ENCODE data around the gene DYNLT2B.
A peak's percentile ranks its signal among the peaks of the same experiment; 100 is the strongest.
"Not testable (repeated sequence)": the region's sequence is repeated elsewhere in the genome, so short reads cannot be mapped to it uniquely, and the experiment has no call there.

DYNLT2B gene

GRCh38 chr3:196323691-196324090 lies 5.7 kb upstream of the DYNLT2B start:
- H3K27ac ChIP-seq: no peak overlapping the region
- no peak for TF ChIP-seq ZFX (IDR thresholded peaks at IDR 0.05)
- no peak for TF ChIP-seq CTCF (conservative IDR thresholded peaks at IDR 0.05)

GRCh38 chr3:196323016-196323415 lies 5.0 kb upstream of the DYNLT2B start:
- no peak overlapping the region for H3K27ac ChIP-seq
- no peak for TF ChIP-seq ZFX (IDR thresholded peaks at IDR 0.05)
- TF ChIP-seq CTCF (conservative IDR thresholded peaks at IDR 0.05): no peak

DNA sequence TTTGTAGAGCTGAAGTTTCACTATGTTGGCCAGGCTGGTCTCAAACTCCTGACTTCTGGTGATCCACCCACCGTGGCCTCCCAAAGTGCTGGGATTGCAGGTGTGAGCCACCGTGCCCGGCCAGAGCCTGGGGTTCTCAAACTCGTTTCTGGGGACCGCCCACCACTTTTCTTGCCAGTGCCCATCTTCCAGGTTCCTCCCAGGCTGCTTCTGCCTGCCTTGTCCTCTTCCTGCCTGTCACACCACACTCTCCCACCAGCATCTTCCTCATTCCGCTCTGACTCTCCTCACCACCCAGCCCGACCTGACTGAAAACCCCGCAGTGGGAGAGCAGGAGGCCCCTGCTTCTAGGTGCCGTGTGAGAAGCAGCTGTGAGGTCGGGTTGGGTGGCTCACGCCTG lies 3.1 kb upstream of the DYNLT2B start:
- H3K27ac ChIP-seq: no peak overlapping the region
- TF ChIP-seq CTCF (conservative IDR thresholded peaks at IDR 0.05) (no peak), ZFX (IDR thresholded peaks at IDR 0.05) (no peak)

DNA sequence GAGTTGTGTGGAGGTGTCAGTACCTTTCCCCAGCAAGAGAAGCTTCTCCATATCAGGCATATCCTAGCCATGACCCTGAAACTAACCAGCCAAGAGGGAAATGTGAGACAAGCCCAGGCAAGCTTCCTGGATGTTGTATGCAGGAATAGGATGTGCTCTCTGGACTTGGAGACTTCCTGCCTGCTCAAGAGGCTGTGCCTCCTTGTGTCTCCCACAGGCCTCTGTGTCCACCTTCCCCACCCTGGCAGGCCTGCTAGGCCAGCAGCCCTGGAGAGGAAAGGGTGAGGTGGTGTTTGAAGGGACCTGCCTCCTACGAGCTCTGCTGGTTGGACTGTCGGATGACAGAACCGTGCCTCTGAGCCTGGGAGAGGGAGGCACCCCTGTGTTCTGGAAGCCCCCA lies 2.1 kb upstream of the DYNLT2B start:
- no peak overlapping the region for H3K27ac ChIP-seq
- TF ChIP-seq ZFX (IDR thresholded peaks at IDR 0.05) (no peak), CTCF (conservative IDR thresholded peaks at IDR 0.05) (no peak)

DNA sequence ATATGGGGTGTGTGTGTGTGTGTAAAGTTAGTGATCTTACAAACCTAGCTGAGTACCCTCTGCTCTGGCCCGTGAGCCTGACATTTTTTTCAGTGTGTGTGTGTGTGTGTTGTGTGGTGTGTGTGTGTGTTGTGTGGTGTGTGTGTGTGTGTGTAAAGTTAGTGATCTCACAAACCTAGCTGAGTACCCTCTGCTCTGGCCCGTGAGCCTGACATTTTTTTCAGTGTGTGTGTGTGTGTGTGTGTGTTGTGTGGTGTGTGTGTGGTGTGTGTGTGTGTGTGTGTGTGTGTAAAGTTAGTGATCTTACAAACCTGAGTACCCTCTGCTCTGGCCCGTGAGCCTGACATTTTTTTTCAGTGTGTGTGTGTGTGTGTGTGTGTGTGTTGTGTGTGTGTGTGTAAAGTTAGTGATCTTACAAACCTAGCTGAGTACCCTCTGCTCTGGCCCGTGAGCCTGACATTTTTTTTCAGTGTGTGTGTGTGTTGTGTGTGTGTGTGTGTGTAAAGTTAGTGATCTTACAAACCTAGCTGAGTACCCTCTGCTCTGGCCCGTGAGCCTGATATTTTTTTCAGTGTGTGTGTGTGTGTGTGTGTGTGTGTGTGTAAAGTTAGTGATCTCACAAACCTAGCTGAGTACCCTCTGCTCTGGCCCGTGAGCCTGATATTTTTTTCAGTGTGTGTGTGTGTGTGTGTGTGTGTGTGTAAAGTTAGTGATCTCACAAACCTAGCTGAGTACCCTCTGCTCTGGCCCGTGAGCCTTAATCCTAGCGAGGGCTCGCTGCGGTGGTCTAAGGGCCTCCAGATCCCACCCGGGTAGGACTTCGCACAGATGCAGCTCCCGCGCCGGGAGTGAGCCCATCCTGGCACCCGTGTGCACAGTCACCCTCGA lies 997 bp downstream of the DYNLT2B start:
- peak overlapping the region; percentile 82 for H3K27ac ChIP-seq

- TF ChIP-seq ZFX (IDR thresholded peaks at IDR 0.05) (no peak), CTCF (conservative IDR thresholded peaks at IDR 0.05) (no peak)
These were observed 2.2 kb downstream of the DYNLT2B start for GRCh38 chr3:196315821-196316220.

DNA sequence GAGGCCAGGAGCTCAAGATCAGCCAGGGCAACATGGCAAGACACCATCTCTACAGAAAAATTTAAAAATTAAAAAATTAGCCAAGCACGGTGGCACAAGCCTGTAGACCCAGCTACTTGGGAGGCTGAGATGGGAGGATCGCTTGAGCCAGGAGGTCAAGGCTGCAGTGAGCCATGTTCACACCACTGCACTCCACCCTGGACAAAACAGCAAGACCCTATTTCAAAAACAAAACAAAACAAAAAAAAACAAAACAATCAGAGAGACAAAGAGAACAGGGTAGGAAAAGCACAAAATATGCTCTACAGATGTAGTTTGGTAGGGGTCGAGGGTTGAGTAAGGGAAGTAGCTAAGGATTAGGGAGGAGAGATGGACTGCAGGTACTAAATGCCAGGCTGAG lies 3.4 kb downstream of the DYNLT2B start:
- H3K27ac ChIP-seq: no peak overlapping the region
- TF ChIP-seq CTCF (conservative IDR thresholded peaks at IDR 0.05): no peak
- no peak for TF ChIP-seq ZFX (IDR thresholded peaks at IDR 0.05)

More at GRCh38 chr3:196315821-196316220, 2.2 kb downstream of the DYNLT2B start:
- no peak overlapping the region for H3K27ac ChIP-seq

DNA sequence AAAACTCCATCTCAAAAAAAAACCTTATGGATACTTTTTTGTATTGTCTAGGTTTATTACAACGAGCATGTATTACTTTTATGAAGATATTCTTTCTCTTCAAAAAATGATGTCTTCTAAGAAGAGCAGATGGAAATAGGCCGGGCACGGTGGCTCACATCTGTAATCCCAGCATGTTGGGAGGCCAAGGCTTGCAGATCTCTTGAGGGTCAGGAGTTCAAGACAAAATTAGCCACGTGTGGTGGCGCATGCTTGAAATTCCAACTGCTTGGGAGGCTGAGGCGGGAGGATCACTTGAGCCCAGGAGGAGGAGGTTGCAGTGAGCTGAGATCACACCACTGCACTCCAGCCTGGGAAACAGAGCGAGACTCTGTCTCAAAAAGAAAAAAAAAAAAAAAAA lies 4.0 kb downstream of the DYNLT2B start:
- not testable (repeated sequence) for H3K27ac ChIP-seq

DNA sequence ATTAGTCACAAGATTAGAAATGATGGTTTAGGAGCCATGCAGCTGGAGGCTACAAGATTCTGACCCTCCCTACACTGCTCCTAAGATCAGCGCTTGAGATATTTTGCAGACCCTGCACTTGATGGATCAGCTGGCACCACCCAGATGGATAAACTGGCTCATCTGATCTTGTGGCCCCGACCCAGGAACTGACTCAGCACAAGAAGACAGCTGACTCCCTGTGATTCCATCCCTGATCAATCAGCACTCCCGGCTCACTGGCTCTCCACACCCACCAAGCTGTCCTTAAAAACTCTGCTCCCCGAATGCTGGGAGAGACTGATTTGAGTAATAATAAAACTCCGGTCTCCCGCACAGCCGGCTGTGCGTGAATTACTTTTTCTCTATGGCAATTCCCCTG lies 15.1 kb downstream of the DYNLT2B start:
- H3K27ac ChIP-seq: not testable (repeated sequence)

GRCh38 chr3:196302551-196302950 lies 15.5 kb downstream of the DYNLT2B start:
- H3K27ac ChIP-seq: not testable (repeated sequence)

Data from C4-2B (cell line).